PC-9 (cell line): ENCODE measurements around the gene SMURF1.

Source experiments
- CTCF ChIP-seq: fragments of 200-600 bp; sonication (generic); conservative IDR thresholded peaks from 2 replicates; pipeline ENCODE4 v1.6.1; 2017; ENCODE audit warnings: mixed run types, antibody characterized with exemption, mild to moderate bottlenecking, moderate library complexity
- EZH2 ChIP-seq: fragments of 200-600 bp; sonication (generic); IDR thresholded peaks from 2 replicates; pipeline ENCODE4 v1.8.0; 2017; ENCODE audit warnings: antibody characterized with exemption, low read depth

- no peak for TF ChIP-seq CTCF
- no peak for TF ChIP-seq EZH2
These were observed 19.0 kb downstream of the SMURF1 start for GRCh38 chr7:99124751-99125504.
